ENCODE measurements around the gene C13orf46.
"Not testable (repeated sequence)": the region's sequence is repeated elsewhere in the genome, so short reads cannot be mapped to it uniquely, and the experiment has no call there.

Gene C13orf46

GRCh38 chr13:113973218-113974164 is at the start of gene C13orf46:
C13orf46 (minus strand) TSS chr13:113974076; CDS start chr13:113973997, 79 bp downstream.
- DNase-seq (ENCODE audit: low spot score) = no peak

GRCh38 chr13:114022876-114023275 is 49.0 kb upstream of the C13orf46 start:
- no peak for DNase-seq (ENCODE audit: low spot score)

- no peak for DNase-seq (ENCODE audit: low spot score)
Measured at GRCh38 chr13:114022309-114022669, 48.4 kb upstream of the C13orf46 start.

GRCh38 chr13:114021464-114022308 is 47.8 kb upstream of the C13orf46 start:
- no peak for DNase-seq (ENCODE audit: low spot score)

- no peak for DNase-seq (ENCODE audit: low spot score)
Measured at GRCh38 chr13:114020750-114021463, 47.0 kb upstream of the C13orf46 start.

- not testable (repeated sequence) for DNase-seq (ENCODE audit: low spot score)
Measured at GRCh38 chr13:114020134-114020533, 46.3 kb upstream of the C13orf46 start.

GRCh38 chr13:114019367-114019766 is 45.5 kb upstream of the C13orf46 start:
- peak; percentile 51 for DNase-seq (ENCODE audit: low spot score)

GRCh38 chr13:114018461-114019055 is 44.7 kb upstream of the C13orf46 start:
- DNase-seq (ENCODE audit: low spot score) = no peak

- DNase-seq (ENCODE audit: low spot score) = no peak
Measured at GRCh38 chr13:114017966-114018365, 44.1 kb upstream of the C13orf46 start.

- DNase-seq (ENCODE audit: low spot score) = no peak
Measured at GRCh38 chr13:114017028-114017630, 43.3 kb upstream of the C13orf46 start.

- no peak for DNase-seq (ENCODE audit: low spot score)
Measured at GRCh38 chr13:114016321-114017027, 42.6 kb upstream of the C13orf46 start.

- DNase-seq (ENCODE audit: low spot score) = no peak
Measured at GRCh38 chr13:114015969-114016295, 42.1 kb upstream of the C13orf46 start.

- DNase-seq (ENCODE audit: low spot score) = no peak
Measured at GRCh38 chr13:114015111-114015968, 41.5 kb upstream of the C13orf46 start.

- DNase-seq (ENCODE audit: low spot score) = no peak
Measured at GRCh38 chr13:114013952-114014629, 40.2 kb upstream of the C13orf46 start.

- DNase-seq (ENCODE audit: low spot score) = no peak
Measured at GRCh38 chr13:114013336-114013735, 39.5 kb upstream of the C13orf46 start.

GRCh38 chr13:114012921-114013320 is 39.0 kb upstream of the C13orf46 start:
- no peak for DNase-seq (ENCODE audit: low spot score)

GRCh38 chr13:114012141-114012540 is 38.3 kb upstream of the C13orf46 start:
- no peak for DNase-seq (ENCODE audit: low spot score)

GRCh38 chr13:114011226-114011625 is 37.4 kb upstream of the C13orf46 start:
- no peak for DNase-seq (ENCODE audit: low spot score)

- DNase-seq (ENCODE audit: low spot score) = no peak
Measured at GRCh38 chr13:114010401-114011101, 36.7 kb upstream of the C13orf46 start.
